ENCODE data around the gene NLGN1. TPM values are rescaled to one million over a fixed set of nuclear protein-coding genes. Genes with fewer than 3 reads are reported as not detected.

The NLGN1 gene
- total RNA-seq, 5 donors from 2014 or later (not counting 1 experiment from before 2014, with no cell fraction given) = 0.18 TPM; not detected in 4

GRCh38 chr3:174049472-174049871 lies 651.9 kb downstream of the NLGN1 start:
- H3K4me1 ChIP-seq (ENCODE audit: control insufficient read depth in 1 of 2, extremely low read depth in 1 of 2, insufficient read depth in 2 of 2, low read length in 2 of 2) = no peaks in the 10 kb centered on the region
- ATAC-seq (replicated peaks in 1 of 4) (no peak), DNase-seq (no peak)
- ChIA-PET POLR2A (no interaction called here), CTCF (no interaction called here)
- no peak overlapping the region for H3K27ac Mint-ChIP-seq
- no peaks in the 10 kb centered on the region for H3K4me1 Mint-ChIP-seq
- no peaks in the 10 kb centered on the region for H3K9me3 ChIP-seq
- H3K4me3 ChIP-seq (ENCODE audit: control insufficient read depth in 1 of 2, extremely low read depth in 1 of 2, low read length in 1 of 2) = no peak overlapping the region
- H3K27me3 ChIP-seq (replicated peaks in 1 of 2; ENCODE audit: control insufficient read depth in 2 of 2, extremely low read depth in 1 of 2, insufficient read depth in 2 of 2, low read length in 1 of 2) = no peaks in the 10 kb centered on the region
- no peak overlapping the region for H3K4me3 Mint-ChIP-seq
- no peaks in the 10 kb centered on the region for H3K27me3 Mint-ChIP-seq
- H3K9me3 Mint-ChIP-seq = peaks cover 11 to 13% (median 11%) of the 10 kb centered on the region in 3 donors
- 80% methylated on average over 3 of the region's 3 CpGs for WGBS (ENCODE audit: insufficient coverage)
- H3K36me3 Mint-ChIP-seq = no peaks in the 10 kb centered on the region
- no peak overlapping the region for H3K27ac ChIP-seq (ENCODE audit: low read length)
- H3K36me3 ChIP-seq (ENCODE audit: control insufficient read depth in 2 of 2, extremely low read depth in 1 of 2, insufficient read depth in 1 of 2, low read length in 1 of 2) = no peaks in the 10 kb centered on the region

DNA sequence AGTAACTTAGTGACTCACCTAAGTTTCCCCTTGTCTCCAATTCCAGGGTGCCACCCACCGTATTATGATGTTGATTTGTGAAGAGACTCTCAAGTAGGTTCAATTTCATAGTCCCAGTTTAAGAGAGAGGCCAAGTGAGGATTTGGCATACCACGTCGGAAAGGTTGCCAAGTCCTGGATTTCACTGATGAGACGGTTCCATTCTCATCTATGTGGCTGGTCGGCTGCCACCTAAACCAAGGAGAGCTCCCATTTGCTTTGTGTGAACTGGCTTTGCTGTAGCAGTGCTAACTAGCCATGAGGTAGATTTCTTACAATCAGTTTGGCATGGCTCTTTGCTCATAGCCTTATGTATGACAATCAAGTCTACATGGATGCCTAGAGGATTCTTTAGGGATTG lies 653.6 kb downstream of the NLGN1 start:
- Mint-ChIP-seq H3K9me3 (peaks cover 3 to 15% (median 7%) of the 10 kb centered on the region in 3 donors), H3K4me1 (no peaks in the 10 kb centered on the region), H3K27me3 (no peaks in the 10 kb centered on the region), H3K36me3 (no peaks in the 10 kb centered on the region), H3K4me3 (no peak overlapping the region), H3K27ac (no peak overlapping the region)
- H3K27me3 ChIP-seq (replicated peaks in 1 of 2; ENCODE audit: control insufficient read depth in 2 of 2, extremely low read depth in 1 of 2, insufficient read depth in 2 of 2, low read length in 1 of 2) = no peaks in the 10 kb centered on the region
- no peaks in the 10 kb centered on the region for H3K4me1 ChIP-seq (ENCODE audit: control insufficient read depth in 1 of 2, extremely low read depth in 1 of 2, insufficient read depth in 2 of 2, low read length in 2 of 2)
- H3K36me3 ChIP-seq (ENCODE audit: control insufficient read depth in 2 of 2, extremely low read depth in 1 of 2, insufficient read depth in 1 of 2, low read length in 1 of 2) = no peaks in the 10 kb centered on the region
- no peaks in the 10 kb centered on the region for H3K9me3 ChIP-seq
- ChIA-PET POLR2A (no interaction called here), CTCF (no interaction called here)
- ATAC-seq (replicated peaks in 1 of 4) (no peak), DNase-seq (no peak)
- H3K4me3 ChIP-seq (ENCODE audit: control insufficient read depth in 1 of 2, extremely low read depth in 1 of 2, low read length in 1 of 2) = no peak overlapping the region
- WGBS (ENCODE audit: insufficient coverage) = 97% methylated on average over 4 of the region's 5 CpGs
- no peak overlapping the region for H3K27ac ChIP-seq (ENCODE audit: low read length)

GRCh38 chr3:174058804-174059203 lies 661.3 kb downstream of the NLGN1 start:
- ChIA-PET CTCF (no interaction called here), POLR2A (no interaction called here)
- Mint-ChIP-seq H3K4me3 (no peak overlapping the region), H3K36me3 (no peaks in the 10 kb centered on the region), H3K27ac (no peak overlapping the region), H3K9me3 (peaks cover 0 to 20% (median 7%) of the 10 kb centered on the region in 3 donors), H3K4me1 (no peaks in the 10 kb centered on the region), H3K27me3 (no peaks in the 10 kb centered on the region)
- 90% methylated on average over 2 of the region's 4 CpGs for WGBS (ENCODE audit: insufficient coverage)
- ATAC-seq (replicated peaks in 1 of 4) = no peak
- Histone ChIP-seq H3K4me1 (ENCODE audit: control insufficient read depth in 1 of 2, extremely low read depth in 1 of 2, insufficient read depth in 2 of 2, low read length in 2 of 2) (no peaks in the 10 kb centered on the region), H3K9me3 (no peaks in the 10 kb centered on the region), H3K4me3 (ENCODE audit: control insufficient read depth in 1 of 2, extremely low read depth in 1 of 2, low read length in 1 of 2) (no peak overlapping the region), H3K36me3 (ENCODE audit: control insufficient read depth in 2 of 2, extremely low read depth in 1 of 2, insufficient read depth in 1 of 2, low read length in 1 of 2) (no peaks in the 10 kb centered on the region), H3K27ac (ENCODE audit: low read length) (no peak overlapping the region), H3K27me3 (replicated peaks in 1 of 2; ENCODE audit: control insufficient read depth in 2 of 2, extremely low read depth in 1 of 2, insufficient read depth in 2 of 2, low read length in 1 of 2) (no peaks in the 10 kb centered on the region)
- DNase-seq = no peak

DNA sequence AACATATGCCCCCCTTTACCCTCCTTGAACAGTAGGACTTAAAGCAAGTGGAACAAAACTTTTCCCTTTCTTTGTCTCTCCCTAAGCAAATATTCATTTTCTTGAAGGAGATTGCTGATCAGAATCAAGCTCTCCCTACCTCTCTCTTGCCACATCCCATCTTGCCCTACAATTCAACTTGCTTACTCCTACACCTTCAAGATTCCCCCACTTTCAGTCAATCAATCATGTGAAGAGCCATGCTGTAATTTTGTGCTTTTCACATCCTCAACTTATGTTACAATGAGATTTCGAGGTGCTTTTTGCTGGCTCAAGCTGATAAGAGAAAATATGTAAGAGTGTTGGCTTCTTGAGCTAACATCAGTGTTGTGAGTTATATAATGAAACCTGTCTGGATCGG lies 662.9 kb downstream of the NLGN1 start:
- no peak for DNase-seq
- no peak for ATAC-seq (replicated peaks in 1 of 4)
- Mint-ChIP-seq H3K36me3 (no peaks in the 10 kb centered on the region), H3K9me3 (peaks cover 0 to 11% (median 7%) of the 10 kb centered on the region in 3 donors), H3K27ac (no peak overlapping the region), H3K4me1 (no peaks in the 10 kb centered on the region), H3K4me3 (no peak overlapping the region), H3K27me3 (no peaks in the 10 kb centered on the region)
- H3K27me3 ChIP-seq (replicated peaks in 1 of 2; ENCODE audit: control insufficient read depth in 2 of 2, extremely low read depth in 1 of 2, insufficient read depth in 2 of 2, low read length in 1 of 2) = no peaks in the 10 kb centered on the region
- no peak overlapping the region for H3K27ac ChIP-seq (ENCODE audit: low read length)
- no peaks in the 10 kb centered on the region for H3K4me1 ChIP-seq (ENCODE audit: control insufficient read depth in 1 of 2, extremely low read depth in 1 of 2, insufficient read depth in 2 of 2, low read length in 2 of 2)
- CTCF ChIA-PET = no interaction called here
- no peaks in the 10 kb centered on the region for H3K36me3 ChIP-seq (ENCODE audit: control insufficient read depth in 2 of 2, extremely low read depth in 1 of 2, insufficient read depth in 1 of 2, low read length in 1 of 2)
- no CpG with 5 or more reads among the region's 2 CpGs for WGBS (ENCODE audit: insufficient coverage)
- POLR2A ChIA-PET = no interaction called here
- H3K9me3 ChIP-seq = no peaks in the 10 kb centered on the region
- no peak overlapping the region for H3K4me3 ChIP-seq (ENCODE audit: control insufficient read depth in 1 of 2, extremely low read depth in 1 of 2, low read length in 1 of 2)

DNA sequence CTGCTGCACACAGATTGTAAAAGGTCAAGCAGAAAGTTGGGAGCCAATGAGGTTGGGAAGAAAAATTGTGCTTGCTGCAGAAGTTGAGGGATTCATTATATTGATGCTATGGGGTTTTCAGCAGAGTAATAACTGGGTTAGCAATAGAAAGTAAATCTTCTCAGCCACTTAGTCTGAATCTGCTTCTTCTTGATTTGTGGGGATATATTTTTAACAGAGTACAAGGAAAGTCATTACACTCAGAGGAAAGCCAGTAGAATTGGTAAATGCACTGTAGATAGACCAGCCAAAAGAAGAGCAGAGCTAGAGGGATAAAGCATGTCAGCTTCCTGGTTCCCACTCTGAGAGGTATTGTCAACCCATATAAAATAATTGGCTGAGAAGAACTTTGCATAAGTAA lies 663.6 kb downstream of the NLGN1 start:
- Mint-ChIP-seq H3K27me3 (no peaks in the 10 kb centered on the region), H3K9me3 (peaks cover 0 to 11% (median 7%) of the 10 kb centered on the region in 3 donors), H3K36me3 (no peaks in the 10 kb centered on the region), H3K4me1 (no peaks in the 10 kb centered on the region), H3K4me3 (no peak overlapping the region), H3K27ac (no peak overlapping the region)
- H3K36me3 ChIP-seq (ENCODE audit: control insufficient read depth in 2 of 2, extremely low read depth in 1 of 2, insufficient read depth in 1 of 2, low read length in 1 of 2) = no peaks in the 10 kb centered on the region
- no peak overlapping the region for H3K4me3 ChIP-seq (ENCODE audit: control insufficient read depth in 1 of 2, extremely low read depth in 1 of 2, low read length in 1 of 2)
- DNase-seq (no peak), ATAC-seq (replicated peaks in 1 of 4) (no peak)
- H3K4me1 ChIP-seq (ENCODE audit: control insufficient read depth in 1 of 2, extremely low read depth in 1 of 2, insufficient read depth in 2 of 2, low read length in 2 of 2) = no peaks in the 10 kb centered on the region
- CTCF ChIA-PET = no interaction called here
- H3K9me3 ChIP-seq = no peaks in the 10 kb centered on the region
- no peaks in the 10 kb centered on the region for H3K27me3 ChIP-seq (replicated peaks in 1 of 2; ENCODE audit: control insufficient read depth in 2 of 2, extremely low read depth in 1 of 2, insufficient read depth in 2 of 2, low read length in 1 of 2)
- POLR2A ChIA-PET = no interaction called here
- H3K27ac ChIP-seq (ENCODE audit: low read length) = no peak overlapping the region

- H3K27me3 Mint-ChIP-seq = no peaks in the 10 kb centered on the region
- no CpG with 5 or more reads among the region's 1 CpG for WGBS (ENCODE audit: insufficient coverage)
- Histone ChIP-seq H3K4me3 (ENCODE audit: control insufficient read depth in 1 of 2, extremely low read depth in 1 of 2, low read length in 1 of 2) (no peak overlapping the region), H3K4me1 (ENCODE audit: control insufficient read depth in 1 of 2, extremely low read depth in 1 of 2, insufficient read depth in 2 of 2, low read length in 2 of 2) (no peaks in the 10 kb centered on the region), H3K27me3 (replicated peaks in 1 of 2; ENCODE audit: control insufficient read depth in 2 of 2, extremely low read depth in 1 of 2, insufficient read depth in 2 of 2, low read length in 1 of 2) (no peaks in the 10 kb centered on the region), H3K36me3 (ENCODE audit: control insufficient read depth in 2 of 2, extremely low read depth in 1 of 2, insufficient read depth in 1 of 2, low read length in 1 of 2) (no peaks in the 10 kb centered on the region), H3K9me3 (no peaks in the 10 kb centered on the region), H3K27ac (ENCODE audit: low read length) (no peak overlapping the region)
- DNase-seq (no peak), ATAC-seq (replicated peaks in 1 of 4) (no peak)
- ChIA-PET POLR2A (no interaction called here), CTCF (no interaction called here)
- H3K36me3 Mint-ChIP-seq = no peaks in the 10 kb centered on the region
- no peaks in the 10 kb centered on the region for H3K4me1 Mint-ChIP-seq
- no peak overlapping the region for H3K27ac Mint-ChIP-seq
- no peak overlapping the region for H3K4me3 Mint-ChIP-seq
- H3K9me3 Mint-ChIP-seq = peaks cover 0 to 11% (median 7%) of the 10 kb centered on the region in 3 donors
Observed at GRCh38 chr3:174061731-174062130, 664.2 kb downstream of the NLGN1 start.

DNA sequence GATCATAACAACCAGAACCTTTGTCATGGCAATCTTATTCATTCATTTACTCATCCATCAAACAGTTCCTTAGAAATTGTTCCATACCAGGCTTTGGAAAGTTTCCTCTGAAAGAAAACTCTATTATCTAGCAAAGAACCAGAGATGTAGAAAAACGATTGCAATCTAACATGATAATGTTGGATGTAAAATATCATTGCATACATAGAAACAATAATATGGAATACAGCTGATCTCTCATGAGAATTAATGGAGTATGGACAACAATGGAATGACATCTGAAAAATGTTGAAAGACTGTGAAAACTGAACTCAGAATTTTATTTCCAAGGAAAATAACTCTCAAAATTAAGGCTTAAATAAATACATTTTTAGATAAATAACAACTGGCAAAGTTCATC lies 665.4 kb downstream of the NLGN1 start:
- no peak for ATAC-seq (replicated peaks in 1 of 4)
- POLR2A ChIA-PET = no interaction called here
- Mint-ChIP-seq H3K4me1 (no peaks in the 10 kb centered on the region), H3K9me3 (peaks cover 0 to 11% (median 8%) of the 10 kb centered on the region in 3 donors), H3K27me3 (no peaks in the 10 kb centered on the region), H3K27ac (no peak overlapping the region), H3K36me3 (no peaks in the 10 kb centered on the region), H3K4me3 (no peak overlapping the region)
- Histone ChIP-seq H3K4me1 (ENCODE audit: control insufficient read depth in 1 of 2, extremely low read depth in 1 of 2, insufficient read depth in 2 of 2, low read length in 2 of 2) (no peaks in the 10 kb centered on the region), H3K4me3 (ENCODE audit: control insufficient read depth in 1 of 2, extremely low read depth in 1 of 2, low read length in 1 of 2) (no peak overlapping the region), H3K9me3 (no peaks in the 10 kb centered on the region), H3K36me3 (ENCODE audit: control insufficient read depth in 2 of 2, extremely low read depth in 1 of 2, insufficient read depth in 1 of 2, low read length in 1 of 2) (no peaks in the 10 kb centered on the region), H3K27ac (ENCODE audit: low read length) (no peak overlapping the region), H3K27me3 (replicated peaks in 1 of 2; ENCODE audit: control insufficient read depth in 2 of 2, extremely low read depth in 1 of 2, insufficient read depth in 2 of 2, low read length in 1 of 2) (no peaks in the 10 kb centered on the region)
- no peak for DNase-seq
- CTCF ChIA-PET = no interaction called here
- WGBS (ENCODE audit: insufficient coverage) = no CpG with 5 or more reads among the region's 1 CpG

Measured in T-cell (primary cell).